ENCODE measurements around the gene TMEM63A. TPM values are rescaled to one million over a fixed set of nuclear protein-coding genes. Genes with fewer than 3 reads are reported as not detected.

Gene TMEM63A
- polyA plus RNA-seq, 1 donor from 2014 or later, result not detected

GRCh38 chr1:225828706-225829345 lies 53.4 kb downstream of the TMEM63A start:
- TF ChIP-seq TAF1 (IDR thresholded peaks at IDR 0.05; ENCODE audit: low read depth) (no peak), POLR2AphosphoS5 (IDR thresholded peaks at IDR 0.05) (no peak), SMC3 (conservative IDR thresholded peaks at IDR 0.05; ENCODE audit: poor library complexity) (no peak), EP300 (conservative IDR thresholded peaks at IDR 0.05; ENCODE audit: poor library complexity, severe bottlenecking) (no peak), RAD21 (conservative IDR thresholded peaks at IDR 0.05) (no peak), MXI1 (conservative IDR thresholded peaks at IDR 0.05; ENCODE audit: poor library complexity, severe bottlenecking) (no peak), EZH2 (IDR thresholded peaks at IDR 0.05; ENCODE audit: borderline replicate concordance, insufficient read depth, low read length, poor library complexity, severe bottlenecking) (no peak)
- TF ChIP-seq, protein P1, sequence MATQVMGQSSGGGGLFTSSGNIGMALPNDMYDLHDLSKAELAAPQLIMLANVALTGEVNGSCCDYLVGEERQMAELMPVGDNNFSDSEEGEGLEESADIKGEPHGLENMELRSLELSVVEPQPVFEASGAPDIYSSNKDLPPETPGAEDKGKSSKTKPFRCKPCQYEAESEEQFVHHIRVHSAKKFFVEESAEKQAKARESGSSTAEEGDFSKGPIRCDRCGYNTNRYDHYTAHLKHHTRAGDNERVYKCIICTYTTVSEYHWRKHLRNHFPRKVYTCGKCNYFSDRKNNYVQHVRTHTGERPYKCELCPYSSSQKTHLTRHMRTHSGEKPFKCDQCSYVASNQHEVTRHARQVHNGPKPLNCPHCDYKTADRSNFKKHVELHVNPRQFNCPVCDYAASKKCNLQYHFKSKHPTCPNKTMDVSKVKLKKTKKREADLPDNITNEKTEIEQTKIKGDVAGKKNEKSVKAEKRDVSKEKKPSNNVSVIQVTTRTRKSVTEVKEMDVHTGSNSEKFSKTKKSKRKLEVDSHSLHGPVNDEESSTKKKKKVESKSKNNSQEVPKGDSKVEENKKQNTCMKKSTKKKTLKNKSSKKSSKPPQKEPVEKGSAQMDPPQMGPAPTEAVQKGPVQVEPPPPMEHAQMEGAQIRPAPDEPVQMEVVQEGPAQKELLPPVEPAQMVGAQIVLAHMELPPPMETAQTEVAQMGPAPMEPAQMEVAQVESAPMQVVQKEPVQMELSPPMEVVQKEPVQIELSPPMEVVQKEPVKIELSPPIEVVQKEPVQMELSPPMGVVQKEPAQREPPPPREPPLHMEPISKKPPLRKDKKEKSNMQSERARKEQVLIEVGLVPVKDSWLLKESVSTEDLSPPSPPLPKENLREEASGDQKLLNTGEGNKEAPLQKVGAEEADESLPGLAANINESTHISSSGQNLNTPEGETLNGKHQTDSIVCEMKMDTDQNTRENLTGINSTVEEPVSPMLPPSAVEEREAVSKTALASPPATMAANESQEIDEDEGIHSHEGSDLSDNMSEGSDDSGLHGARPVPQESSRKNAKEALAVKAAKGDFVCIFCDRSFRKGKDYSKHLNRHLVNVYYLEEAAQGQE (IDR thresholded peaks at IDR 0.05; ENCODE audit: borderline replicate concordance), result no peak
- TF ChIP-seq, protein P2, sequence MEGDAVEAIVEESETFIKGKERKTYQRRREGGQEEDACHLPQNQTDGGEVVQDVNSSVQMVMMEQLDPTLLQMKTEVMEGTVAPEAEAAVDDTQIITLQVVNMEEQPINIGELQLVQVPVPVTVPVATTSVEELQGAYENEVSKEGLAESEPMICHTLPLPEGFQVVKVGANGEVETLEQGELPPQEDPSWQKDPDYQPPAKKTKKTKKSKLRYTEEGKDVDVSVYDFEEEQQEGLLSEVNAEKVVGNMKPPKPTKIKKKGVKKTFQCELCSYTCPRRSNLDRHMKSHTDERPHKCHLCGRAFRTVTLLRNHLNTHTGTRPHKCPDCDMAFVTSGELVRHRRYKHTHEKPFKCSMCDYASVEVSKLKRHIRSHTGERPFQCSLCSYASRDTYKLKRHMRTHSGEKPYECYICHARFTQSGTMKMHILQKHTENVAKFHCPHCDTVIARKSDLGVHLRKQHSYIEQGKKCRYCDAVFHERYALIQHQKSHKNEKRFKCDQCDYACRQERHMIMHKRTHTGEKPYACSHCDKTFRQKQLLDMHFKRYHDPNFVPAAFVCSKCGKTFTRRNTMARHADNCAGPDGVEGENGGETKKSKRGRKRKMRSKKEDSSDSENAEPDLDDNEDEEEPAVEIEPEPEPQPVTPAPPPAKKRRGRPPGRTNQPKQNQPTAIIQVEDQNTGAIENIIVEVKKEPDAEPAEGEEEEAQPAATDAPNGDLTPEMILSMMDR (IDR thresholded peaks at IDR 0.05; ENCODE audit: poor library complexity, severe bottlenecking), result no peak
- H3K4me3 ChIP-seq (ENCODE audit: low read length), result no peak overlapping the region
- no peak overlapping the region for H3K4me2 ChIP-seq (ENCODE audit: low read length)
- no peaks in the 10 kb centered on the region for H3K79me2 ChIP-seq (replicated peaks; ENCODE audit: insufficient read depth, low read length)
- no peak overlapping the region for H3K9ac ChIP-seq (ENCODE audit: low read length)
- H2AFZ ChIP-seq (ENCODE audit: low read depth, low read length), result no peak overlapping the region
- H4K20me1 ChIP-seq (ENCODE audit: insufficient read depth), result no peaks in the 10 kb centered on the region
- H3K9me2 ChIP-seq (ENCODE audit: insufficient read depth, low read length), result no peaks in the 10 kb centered on the region
- no peaks in the 10 kb centered on the region for H3K36me3 ChIP-seq (ENCODE audit: insufficient read depth, low read length)
- H3K27ac ChIP-seq (ENCODE audit: low read length), result no peak overlapping the region
- H3K27me3 ChIP-seq (ENCODE audit: insufficient read depth, low read depth, low read length), result no peaks in the 10 kb centered on the region
- no peaks in the 10 kb centered on the region for H3K9me3 ChIP-seq (ENCODE audit: low read length)
- H3F3A ChIP-seq (ENCODE audit: insufficient read depth, low read length, poor library complexity, severe bottlenecking), result no peaks in the 10 kb centered on the region

GRCh38 chr1:225827076-225827475 lies 55.1 kb downstream of the TMEM63A start:
- no peaks in the 10 kb centered on the region for H4K20me1 ChIP-seq (ENCODE audit: insufficient read depth)
- H3K4me2 ChIP-seq (ENCODE audit: low read length), result no peak overlapping the region
- H3K36me3 ChIP-seq (ENCODE audit: insufficient read depth, low read length), result no peaks in the 10 kb centered on the region
- TF ChIP-seq, protein P2 (IDR thresholded peaks at IDR 0.05; ENCODE audit: poor library complexity, severe bottlenecking), result no peak
- TF ChIP-seq TAF1 (IDR thresholded peaks at IDR 0.05; ENCODE audit: low read depth), result no peak
- no peak for TF ChIP-seq RAD21 (conservative IDR thresholded peaks at IDR 0.05)
- TF ChIP-seq MXI1 (conservative IDR thresholded peaks at IDR 0.05; ENCODE audit: poor library complexity, severe bottlenecking), result no peak
- TF ChIP-seq POLR2AphosphoS5 (IDR thresholded peaks at IDR 0.05), result no peak
- TF ChIP-seq, protein P1 (IDR thresholded peaks at IDR 0.05; ENCODE audit: borderline replicate concordance), result no peak
- H3F3A ChIP-seq (ENCODE audit: insufficient read depth, low read length, poor library complexity, severe bottlenecking), result no peaks in the 10 kb centered on the region
- H3K27me3 ChIP-seq (ENCODE audit: insufficient read depth, low read depth, low read length), result no peaks in the 10 kb centered on the region
- no peak overlapping the region for H2AFZ ChIP-seq (ENCODE audit: low read depth, low read length)
- H3K79me2 ChIP-seq (replicated peaks; ENCODE audit: insufficient read depth, low read length), result no peaks in the 10 kb centered on the region
- H3K9me2 ChIP-seq (ENCODE audit: insufficient read depth, low read length), result no peaks in the 10 kb centered on the region
- H3K9ac ChIP-seq (ENCODE audit: low read length), result no peak overlapping the region
- no peaks in the 10 kb centered on the region for H3K9me3 ChIP-seq (ENCODE audit: low read length)
- no peak overlapping the region for H3K4me3 ChIP-seq (ENCODE audit: low read length)
- H3K27ac ChIP-seq (ENCODE audit: low read length), result no peak overlapping the region
